ENCODE data around the gene FARSB.

The FARSB gene

DNA sequence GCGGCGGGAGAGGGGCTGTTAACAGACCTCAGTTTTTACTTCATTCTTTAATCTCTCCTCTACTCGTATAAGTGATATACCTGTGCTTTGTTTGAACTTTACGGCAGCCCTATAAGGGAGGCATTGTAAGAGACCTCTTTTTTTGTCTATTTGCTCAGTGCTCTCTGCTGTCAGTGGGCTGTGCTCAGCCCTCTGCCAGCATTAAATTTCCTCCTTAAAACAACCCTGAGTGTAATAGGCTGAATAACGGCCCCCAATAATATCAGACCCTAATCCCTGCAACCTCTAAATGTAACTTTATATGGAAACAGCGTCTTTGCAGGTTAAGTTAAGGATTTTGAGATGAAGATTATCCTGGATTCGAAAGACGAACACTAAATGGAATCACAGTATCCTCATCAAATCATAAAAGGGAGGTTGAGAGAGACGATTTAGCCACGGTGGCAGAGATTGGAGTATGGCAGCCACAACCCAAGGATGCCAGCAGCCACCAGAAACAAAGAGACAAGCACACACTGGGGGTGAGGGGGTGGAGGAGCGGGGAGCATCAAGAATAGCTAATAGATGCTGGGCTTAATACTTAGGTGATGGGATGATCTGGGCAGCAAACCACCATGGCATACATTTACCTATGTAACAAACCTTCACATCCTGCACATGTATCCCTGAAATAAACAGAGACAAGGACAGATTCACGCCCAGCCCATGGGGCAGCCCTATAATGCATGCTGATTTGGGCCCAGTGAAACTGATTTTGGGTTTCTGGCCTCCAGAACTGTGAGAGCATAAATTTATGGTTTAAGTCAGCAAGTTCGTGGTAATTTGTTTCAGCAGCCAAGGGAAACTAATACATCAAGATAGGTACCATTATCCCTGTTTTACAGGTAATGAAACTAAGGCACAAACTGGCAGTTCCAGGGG is 894 bp upstream of the FARSB start:
- no peak for DNase-seq

DNA sequence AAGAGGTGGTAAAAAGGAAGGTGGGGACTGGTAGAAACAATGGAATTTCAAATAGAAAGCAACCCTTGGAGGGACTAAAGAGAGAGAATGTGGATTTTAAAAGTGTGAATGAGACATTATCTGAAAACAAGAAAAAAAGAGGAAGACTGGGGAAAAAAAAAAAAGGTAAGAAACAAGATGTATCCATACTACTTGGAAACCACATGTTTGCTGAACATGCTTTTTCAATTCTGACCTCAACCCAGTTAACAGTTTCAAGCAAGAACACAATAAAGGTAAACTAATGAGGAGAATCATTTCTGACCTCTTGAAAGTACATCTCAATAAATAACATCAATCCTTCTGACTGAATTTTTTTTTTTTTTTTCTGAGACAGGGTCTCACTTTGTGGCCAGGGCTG is 2.6 kb downstream of the FARSB start:
- DNase-seq: no peak

DNA sequence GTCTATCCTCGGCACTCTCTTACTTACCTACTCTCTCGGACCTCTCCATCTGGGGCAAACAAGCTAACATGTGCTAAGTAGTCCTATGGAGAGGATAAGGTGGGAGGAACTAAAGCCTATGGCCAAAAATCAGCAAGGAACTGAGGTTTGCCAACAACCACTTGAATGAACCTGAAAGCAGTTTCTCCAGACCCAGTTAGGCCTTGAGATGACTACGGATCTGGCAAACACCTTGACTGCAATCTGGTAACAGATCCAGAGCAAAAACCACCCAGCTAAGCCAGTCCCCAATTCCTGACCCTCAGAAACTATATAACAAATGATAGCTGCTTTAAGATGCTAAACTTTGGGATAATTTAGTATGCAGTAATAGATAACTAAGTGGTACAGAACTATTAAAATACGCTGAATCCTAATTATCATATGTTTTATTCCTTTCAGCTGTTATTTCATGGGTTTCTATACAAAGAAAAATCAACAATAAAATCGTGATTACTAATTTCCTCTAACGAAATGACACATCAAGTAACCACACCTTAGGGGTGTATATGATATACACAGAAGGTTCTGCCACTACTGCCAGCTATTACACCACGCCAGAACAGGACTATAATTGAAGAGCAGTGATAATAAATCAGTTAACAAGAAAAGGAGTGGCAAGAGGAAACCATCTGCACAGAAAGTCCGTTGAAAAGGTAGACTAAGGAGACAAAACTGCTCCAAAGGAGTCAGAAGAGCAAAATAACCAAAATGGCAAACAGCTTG is 3.2 kb downstream of the FARSB start:
- no peak for DNase-seq

DNA sequence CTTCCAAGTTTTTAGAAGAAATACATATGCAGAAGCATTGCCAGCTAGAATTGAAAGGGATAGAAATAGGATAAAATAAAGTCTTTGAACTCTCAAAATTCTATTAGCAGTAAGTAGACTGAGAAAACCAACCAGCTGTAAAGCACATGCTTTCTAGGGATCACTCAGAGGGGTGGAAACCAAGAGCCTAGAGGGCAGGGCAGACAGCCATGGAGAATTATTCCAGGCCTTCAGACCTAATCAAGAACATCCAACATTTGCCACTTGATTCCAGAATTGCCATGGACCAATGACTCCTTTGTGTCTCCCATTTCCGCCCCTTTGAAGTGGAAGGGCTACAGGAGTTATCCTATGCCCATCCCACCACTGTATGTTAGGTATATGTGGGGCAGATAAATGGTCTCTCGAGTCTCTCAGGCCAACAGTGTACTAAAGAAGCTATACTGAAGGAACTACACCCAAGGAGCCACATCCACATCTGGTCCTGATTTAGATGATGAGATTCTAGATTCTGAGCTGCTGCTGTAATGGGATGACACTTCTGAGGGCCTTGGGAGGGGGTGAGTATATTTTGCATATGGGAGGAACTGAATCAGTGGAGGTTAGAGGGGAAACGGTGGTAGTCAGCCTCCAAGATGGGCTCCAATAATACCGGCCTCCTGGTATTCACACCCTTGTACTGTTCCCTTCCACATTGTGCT is 4.0 kb downstream of the FARSB start:
- DNase-seq: no peak

DNA sequence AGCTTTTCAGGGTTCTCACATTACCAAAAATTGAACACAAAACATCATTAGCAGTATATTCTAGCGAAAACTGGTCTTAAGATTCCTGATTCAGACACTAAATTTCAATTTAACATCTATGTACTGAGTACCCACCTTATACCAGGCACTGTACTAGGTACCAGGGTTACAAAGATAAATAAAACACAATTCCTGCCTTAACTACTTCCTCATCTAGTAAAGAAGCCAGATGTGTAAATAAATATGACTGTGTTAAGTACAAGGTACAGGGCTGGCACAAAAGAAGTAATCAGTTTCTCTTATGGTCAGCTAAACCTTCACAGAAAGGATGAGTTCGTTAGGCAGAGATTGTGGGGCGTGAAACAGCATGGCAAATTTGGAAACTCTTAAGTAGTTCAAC is 6.1 kb downstream of the FARSB start:
- DNase-seq: no peak

DNA sequence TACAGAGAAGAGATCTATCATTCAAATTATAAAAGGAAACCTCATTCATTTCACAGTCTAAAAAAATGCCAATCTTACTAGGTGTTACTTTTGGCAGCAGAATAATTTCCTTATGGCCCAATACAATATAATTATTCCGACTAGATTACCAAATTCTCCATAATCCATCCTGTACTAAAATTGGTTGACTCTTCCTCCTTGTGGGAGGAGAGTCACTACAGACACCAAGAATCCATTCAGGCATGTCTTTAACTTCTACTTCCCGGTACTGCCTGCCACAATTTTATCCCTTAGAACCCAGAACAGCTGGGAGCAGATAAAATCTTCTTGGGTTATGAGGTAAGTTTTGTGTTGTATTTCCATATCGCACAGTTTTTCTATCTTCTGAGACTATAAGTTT is 9.9 kb downstream of the FARSB start:
- no peak for DNase-seq

DNA sequence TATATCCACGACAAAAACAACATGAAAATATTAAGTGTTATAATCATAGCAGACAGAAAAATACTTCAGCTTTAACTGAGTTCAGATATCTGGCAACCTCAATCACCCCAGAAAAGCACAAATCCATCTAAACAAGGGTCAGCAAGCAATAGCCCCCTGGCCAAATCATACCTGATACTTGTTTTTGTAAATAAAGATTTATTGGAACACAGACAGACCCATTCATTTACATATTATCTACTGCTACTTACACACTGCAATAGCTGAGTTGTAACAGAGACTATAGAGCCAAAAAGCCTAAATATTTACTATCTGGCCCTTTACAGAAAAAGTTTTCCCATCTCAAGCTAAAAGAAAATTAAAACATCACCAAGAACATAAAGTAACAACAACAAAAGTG is 12.8 kb downstream of the FARSB start:
- DNase-seq: no peak

DNA sequence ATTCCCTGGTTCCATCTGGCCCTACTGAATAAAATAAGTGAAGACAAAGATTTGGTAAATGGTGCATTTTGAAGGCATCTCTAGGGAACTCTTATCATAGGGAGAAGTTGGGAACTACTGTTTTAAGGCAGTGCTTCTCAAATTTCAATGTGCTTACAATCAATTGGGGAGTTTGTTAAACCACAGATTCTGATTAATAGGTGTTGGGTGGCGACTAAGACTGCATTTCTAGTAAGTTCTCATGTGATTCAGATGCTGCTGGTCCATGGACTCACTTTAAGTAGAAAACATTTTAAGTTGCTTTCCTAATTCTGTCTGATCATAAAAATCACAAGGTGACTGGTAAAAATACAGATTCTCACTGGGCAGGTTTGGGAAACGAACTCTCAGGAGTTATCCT is 14.6 kb downstream of the FARSB start:
- no peak for DNase-seq

DNA sequence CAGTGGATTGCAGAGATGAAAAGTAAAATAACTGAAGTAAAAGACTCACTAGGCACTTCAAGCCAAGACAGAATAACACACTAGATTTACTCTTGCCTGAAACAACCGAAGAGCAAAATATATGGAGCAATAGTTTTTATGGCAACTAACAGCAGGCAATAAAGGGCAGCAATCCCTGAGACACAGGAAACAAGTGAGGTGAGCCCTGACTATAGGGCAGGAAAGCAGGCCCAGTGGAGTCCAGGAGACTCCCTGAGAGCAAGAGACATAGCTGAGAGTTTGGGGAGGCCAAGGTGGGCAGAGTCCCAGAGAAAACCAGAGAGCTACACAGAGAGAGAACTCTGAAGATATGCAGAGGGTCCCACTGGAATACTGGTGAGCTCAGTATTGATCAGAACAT is 18.8 kb downstream of the FARSB start:
- DNase-seq: no peak

DNA sequence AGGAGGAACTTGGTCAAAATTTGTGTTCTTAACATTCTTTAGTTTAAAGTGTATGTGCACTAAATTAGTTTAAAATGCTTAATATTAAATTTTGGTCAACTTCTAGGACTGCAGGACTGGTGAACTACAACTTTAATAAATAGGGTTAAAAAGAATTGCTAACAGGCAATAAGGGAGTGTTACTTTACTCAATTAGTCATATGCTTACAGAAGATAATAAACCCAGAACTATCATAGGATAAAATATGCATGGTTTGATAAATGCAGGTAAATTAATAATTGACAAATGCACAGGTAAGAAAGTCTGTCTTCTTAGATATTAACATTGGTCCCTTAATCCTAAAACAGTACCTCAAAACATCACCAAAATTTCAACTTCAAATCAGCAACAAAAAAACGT is 20.6 kb downstream of the FARSB start:
- DNase-seq: no peak

DNA sequence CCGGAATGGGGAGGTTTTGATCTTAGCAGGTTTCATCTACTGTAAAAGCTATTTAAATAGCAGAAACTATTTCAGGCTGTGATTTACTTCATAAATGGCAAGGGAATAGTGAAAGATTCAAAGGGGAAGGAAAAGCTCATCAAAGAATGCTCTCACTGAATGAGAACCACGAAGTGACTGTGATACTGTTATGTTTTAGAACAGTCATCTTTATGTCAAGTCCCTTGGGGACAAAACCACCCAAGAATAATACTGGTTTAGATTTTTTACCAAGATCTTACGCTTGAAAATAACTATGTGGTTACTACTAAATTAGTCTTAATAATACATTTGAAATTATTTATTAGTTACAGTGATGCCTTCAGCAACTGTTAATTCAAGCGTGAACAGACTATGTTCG is 28.1 kb downstream of the FARSB start:
- DNase-seq: no peak

DNA sequence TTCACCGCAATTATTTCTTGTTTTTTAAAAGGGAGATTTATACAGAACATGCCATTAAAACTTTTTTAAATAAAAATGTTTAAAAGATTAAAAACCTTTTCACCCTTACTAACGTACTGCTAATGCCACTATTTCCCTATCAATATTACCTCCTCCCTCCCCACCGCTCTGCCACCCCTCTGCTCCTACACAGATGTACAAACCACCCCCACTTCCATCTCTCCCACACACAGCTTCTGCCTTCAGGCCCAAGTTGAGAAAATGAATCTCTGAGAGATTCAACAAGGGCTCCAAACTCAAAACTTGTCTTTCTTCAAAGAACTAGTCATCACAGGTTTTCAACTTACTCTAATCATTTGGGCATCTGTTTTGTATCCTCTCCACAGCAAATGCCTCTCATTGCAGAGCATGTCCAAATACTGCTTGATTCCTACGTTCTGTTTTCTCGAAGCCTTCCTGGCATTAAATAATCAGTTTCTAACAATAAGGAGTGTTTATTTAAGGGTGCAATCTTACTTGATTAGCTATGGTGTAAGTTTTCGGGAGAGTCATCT is 32.1 kb downstream of the FARSB start:
- DNase-seq: no peak

DNA sequence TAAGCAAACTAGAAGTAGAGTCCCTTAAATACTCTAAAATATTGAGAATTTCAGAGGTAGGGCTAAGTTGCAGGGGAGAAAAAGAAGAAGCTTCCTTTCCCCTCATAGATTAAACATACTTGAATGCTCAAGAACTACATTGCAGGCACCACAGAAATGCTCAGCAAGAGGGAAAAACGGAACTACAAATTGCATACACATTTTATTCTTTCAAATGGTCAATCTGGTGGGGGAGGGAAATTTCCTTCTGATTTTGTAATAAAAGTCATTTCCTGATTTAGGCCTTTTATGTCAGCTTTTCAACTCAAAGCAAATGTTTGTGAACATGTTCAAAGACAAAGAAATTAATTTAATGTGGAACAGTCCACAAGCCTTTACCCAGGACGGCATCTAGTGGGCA is 33.0 kb downstream of the FARSB start:
- no peak for DNase-seq

DNA sequence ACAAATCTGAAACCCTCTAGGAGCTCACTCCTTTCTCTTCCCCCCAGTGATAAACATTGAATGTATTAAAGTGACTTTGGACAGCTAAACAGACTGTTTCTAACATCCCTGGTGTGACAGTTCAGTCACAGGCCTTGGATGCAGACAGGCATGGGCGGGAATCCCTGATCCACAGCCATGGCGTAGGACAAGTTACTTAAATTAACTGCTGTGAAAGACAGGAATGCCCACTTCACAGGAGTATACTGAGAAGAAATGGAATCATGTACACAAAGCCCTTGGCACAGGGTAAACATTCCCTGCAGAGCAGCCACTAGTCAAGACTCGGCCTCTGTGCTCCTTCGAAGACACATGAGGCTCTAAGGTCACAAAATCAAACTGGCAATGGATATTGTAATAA is 34.0 kb downstream of the FARSB start:
- DNase-seq: no peak

DNA sequence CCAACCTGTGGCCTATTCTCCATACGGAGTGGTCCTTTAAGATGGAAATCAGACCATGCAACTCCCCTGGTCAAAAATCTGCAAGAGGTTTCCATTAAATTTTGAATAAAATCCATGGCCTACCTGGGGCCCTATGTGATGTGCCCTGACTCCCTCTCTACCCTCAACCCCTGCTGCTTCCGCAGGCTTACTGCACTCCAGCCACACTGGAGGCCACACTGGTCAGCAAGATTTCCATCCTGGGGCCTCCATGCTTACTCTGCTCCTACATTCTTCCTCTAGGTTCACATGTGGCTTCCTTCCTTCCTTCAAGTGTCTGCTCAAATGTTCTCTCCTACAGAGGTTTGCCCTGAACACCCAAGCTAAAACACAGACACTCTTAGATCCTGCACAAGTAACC is 40.6 kb downstream of the FARSB start:
- no peak for DNase-seq

DNA sequence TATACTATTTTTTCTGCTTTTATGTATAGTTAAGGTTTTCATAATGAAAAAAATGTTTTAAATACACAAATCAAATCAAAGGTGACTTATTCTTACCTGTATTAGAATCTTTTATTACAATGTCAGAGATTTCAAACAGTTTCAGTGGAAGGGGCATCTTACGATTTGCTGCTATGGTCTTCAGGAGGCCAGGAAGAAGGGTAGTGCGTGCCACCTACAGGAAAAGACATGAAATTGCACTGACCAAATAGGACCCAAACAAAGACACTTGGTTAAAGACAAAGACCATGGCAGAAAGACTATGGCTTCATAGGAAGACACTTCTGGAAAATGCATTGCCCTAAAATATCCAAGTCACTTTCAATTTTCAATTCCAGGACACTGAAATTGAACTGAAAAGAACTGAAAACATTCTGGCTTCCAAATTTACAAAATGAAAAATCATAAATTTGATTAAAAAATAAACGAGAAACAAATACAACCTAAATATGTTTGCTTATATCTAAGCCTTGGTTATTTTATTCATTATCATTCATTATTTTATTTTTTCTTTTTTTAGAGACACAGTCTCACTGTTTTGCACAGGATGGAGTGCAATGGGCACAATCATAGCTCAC is 42.1 kb downstream of the FARSB start:
- no peak for DNase-seq

DNA sequence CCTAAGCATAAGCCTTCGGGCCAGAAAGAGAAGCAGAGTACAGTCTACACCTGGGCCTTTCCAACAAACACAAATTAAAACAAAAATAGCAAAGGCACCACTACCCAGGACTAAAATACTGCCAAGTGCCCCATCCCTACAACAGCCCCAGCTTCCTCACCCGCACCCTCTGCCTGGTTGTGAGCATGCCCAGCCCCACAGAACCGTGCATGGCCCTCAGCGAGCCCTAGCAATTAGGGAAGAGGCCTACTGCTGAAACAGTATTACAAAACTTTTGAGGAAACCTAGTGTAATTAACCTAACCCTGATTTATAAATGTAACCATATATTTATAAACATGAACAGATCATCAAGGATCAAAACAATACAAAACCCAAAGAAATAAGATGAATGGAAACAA is 44.2 kb downstream of the FARSB start:
- DNase-seq: no peak

DNA sequence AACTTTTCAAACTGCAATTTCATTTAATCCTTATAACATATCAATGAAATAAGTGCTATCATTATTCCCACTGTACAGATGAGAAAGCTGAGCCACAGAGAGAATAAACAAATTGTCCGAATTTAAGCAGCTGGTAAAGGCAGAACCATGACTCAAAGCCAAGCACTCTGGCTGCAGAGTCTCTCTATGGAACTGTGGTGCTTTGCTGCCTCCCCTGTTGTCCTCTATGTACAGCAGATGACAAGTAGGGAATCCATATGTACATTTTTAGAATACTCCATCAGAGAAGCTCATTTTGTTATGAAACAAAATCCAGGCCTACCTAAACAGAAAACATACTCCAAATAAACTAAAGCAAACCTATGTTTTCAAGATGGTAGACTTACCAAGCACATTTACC is 45.1 kb downstream of the FARSB start:
- DNase-seq: no peak

DNA sequence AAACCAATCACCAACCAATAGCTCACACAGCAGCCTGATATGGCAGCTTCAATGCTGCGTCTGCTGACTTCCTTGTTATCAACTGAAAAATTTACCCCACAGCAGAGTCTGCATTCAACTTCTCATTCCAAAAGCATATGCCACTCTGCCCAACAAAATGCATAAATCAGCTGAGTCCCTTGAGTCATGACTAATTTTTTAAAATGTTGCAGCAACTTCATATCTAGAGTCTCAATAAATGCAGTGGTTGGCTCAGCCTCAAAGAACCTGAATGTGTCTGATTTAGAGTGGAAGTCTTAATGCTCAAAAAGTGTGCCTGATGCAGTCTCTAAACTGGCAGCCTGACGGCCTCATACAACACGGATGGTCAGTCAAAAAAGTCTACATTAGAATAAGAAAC is 46.5 kb downstream of the FARSB start:
- no peak for DNase-seq

DNA sequence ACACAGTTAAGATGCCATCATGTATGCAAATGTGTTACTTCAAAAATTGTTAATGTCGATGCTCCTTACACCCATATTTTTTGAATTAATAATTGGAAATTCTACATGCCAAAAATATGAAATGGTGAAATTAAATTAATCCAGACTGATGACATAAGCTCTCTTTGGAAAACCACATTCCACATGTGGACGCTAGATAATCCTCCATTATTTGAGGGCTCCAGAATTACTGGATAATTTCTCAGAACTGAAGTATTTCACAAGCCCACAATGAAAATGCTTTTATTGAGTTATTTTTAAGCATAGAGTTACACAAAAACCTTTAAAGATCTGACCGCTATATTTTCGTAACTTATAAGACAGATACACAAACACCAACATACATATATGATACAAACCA is 47.8 kb downstream of the FARSB start:
- no peak for DNase-seq

DNA sequence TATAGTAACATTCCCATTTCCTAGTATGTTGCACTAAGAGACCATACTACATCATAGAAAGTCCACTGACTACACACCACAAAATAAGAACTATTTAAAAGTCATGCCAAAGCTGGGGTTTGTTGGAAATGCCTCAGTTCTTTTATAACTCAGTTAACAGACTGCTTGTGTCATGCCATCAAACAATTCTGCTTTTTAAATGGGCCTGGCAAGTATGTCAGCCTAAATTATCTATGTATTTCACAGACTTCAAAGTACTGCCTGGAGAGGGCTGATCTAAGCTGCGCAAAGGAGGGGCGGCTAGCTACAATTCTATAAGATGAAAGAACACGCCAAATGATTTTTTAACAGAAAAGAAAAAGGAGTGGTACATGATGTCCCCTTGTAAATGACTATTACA is 49.6 kb downstream of the FARSB start:
- no peak for DNase-seq

DNA sequence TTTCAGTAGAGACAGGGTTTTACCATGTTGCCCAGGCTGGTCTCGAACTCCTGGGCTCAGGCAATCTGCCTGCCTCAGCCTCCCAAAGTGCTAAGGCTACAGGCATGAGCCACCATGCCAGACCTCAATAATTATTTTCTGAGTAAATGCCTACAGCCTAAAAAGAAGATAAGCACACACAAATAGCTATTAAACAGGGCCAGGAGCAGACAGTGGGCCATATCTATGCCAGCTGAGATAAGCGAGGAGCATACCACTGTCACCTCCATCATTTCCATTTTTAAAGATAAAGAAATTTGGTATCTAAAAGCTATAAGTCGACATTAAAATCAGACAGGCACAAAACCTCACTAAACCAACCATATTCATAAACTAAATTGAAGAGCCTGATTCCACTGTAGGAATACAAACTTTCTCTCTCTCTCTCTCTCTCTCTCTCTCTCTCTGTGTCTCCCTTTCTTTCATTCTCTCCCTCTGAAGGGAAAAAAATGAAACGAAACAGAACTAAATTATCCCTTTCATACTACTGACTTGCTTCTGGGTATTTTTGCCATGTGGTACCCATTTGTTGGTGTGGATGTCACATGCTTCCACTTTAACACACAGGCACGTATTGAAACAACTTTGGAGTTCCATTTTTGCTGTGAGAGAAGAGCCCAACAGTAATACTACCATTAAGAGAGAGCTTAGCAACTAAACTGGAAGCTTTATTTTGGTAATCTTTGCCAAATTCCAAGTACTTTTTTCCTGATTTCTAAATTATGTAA is 51.0 kb downstream of the FARSB start:
- no peak for DNase-seq
